ENCODE data around the gene ID3. TPM values are rescaled to one million over a fixed set of nuclear protein-coding genes. Genes with fewer than 3 reads are reported as not detected.

Gene ID3
- total and polyA plus RNA-seq, 2 of the 8 experiments (the other 6 are each of a cell fraction or from before 2014, with no cell fraction given), result 240 to 304 TPM

- no peak for TF ChIP-seq CTCF (IDR thresholded peaks at IDR 0.05; ENCODE audit: control extremely low read depth in 1 of 3, insufficient read depth in 1 of 3, low read depth in 1 of 3, low read length in 3 of 3)
- no peak for TF ChIP-seq TAF1 (IDR thresholded peaks at IDR 0.05; ENCODE audit: low read depth, low read length)
- TF ChIP-seq ATF2 (IDR thresholded peaks at IDR 0.05; ENCODE audit: low read length), result no peak
- no peak for TF ChIP-seq TAF7 (optimal IDR thresholded peaks at IDR 0.05; ENCODE audit: borderline replicate concordance, low read depth, low read length)
- no peak for TF ChIP-seq CBX5 (IDR thresholded peaks at IDR 0.05; ENCODE audit: low read depth, low read length)
These were observed 2.5 kb upstream of the ID3 start (continued) for GRCh38 chr1:23561813-23562100.

All from H1 (cell line).